HepG2 (cell line): Measurements from ENCODE around the gene GLS2. TPM values are rescaled to one million over a fixed set of nuclear protein-coding genes. Genes with fewer than 3 reads are reported as not detected.
A peak's percentile ranks its signal among the peaks of the same experiment; 100 is the strongest.

Source experiments
- BORCS8-MEF2B ChIP-seq: sonication (generic); formaldehyde crosslinking; IDR thresholded peaks from 2 replicates; pipeline ENCODE4 v1.8.0; 2022; ENCODE audit warnings: mild to moderate bottlenecking, missing genetic modification reagents
- BRF2 ChIP-seq: sonication (generic); formaldehyde crosslinking; IDR thresholded peaks from 2 replicates; pipeline ENCODE4 v1.8.1; 2022; ENCODE audit warnings: mild to moderate bottlenecking, missing genetic modification reagents
- ELK4 ChIP-seq: sonication (generic); formaldehyde crosslinking; IDR thresholded peaks from 2 replicates; pipeline ENCODE4 v1.9.0; 2021; ENCODE audit warnings: missing genetic modification reagents, borderline replicate concordance
- GMEB1 ChIP-seq: sonication (generic); formaldehyde crosslinking; IDR thresholded peaks from 2 replicates; pipeline ENCODE4 v1.5.1; 2020; ENCODE audit warnings: missing genetic modification reagents, mild to moderate bottlenecking, borderline replicate concordance
- GZF1 ChIP-seq: sonication (generic); formaldehyde crosslinking; IDR thresholded peaks from 2 replicates; pipeline ENCODE4 v1.5.1; 2020; ENCODE audit warnings: mild to moderate bottlenecking, missing genetic modification reagents
- MIER2 ChIP-seq: IDR thresholded peaks from 2 replicates; pipeline ENCODE4 v1.6.1; 2016; ENCODE audit warnings: missing biosample characterization, missing genetic modification reagents
- PHF5A ChIP-seq: IDR thresholded peaks from one replicate; pipeline ENCODE4 v1.6.1; 2018; ENCODE audit warnings: low read depth, missing genetic modification reagents; ENCODE audit not compliant: unreplicated experiment
- RFX1 ChIP-seq: fragments of 450-650 bp; IDR thresholded peaks from 2 replicates; pipeline ENCODE4 v1.6.1; 2017
- SATB2 ChIP-seq: sonication (generic); formaldehyde crosslinking; IDR thresholded peaks from 2 replicates; pipeline ENCODE4 v1.5.0; 2020; ENCODE audit warnings: missing genetic modification reagents
- SNAI1 ChIP-seq: sonication (generic); formaldehyde crosslinking; IDR thresholded peaks from 2 replicates; pipeline ENCODE4 v1.5.0; 2020; ENCODE audit warnings: mild to moderate bottlenecking, missing genetic modification reagents, borderline replicate concordance
- SRF ChIP-seq: IDR thresholded peaks from 2 replicates; pipeline ENCODE4 v1.6.1; 2011; ENCODE audit warnings: mild to moderate bottlenecking, low read depth, low read length, moderate library complexity
- TEAD3 ChIP-seq: optimal IDR thresholded peaks from 2 replicates; pipeline ENCODE3; 2016; ENCODE audit warnings: borderline replicate concordance
- TOE1 ChIP-seq: sonication (generic); formaldehyde crosslinking; IDR thresholded peaks from 2 replicates; pipeline ENCODE4 v1.4.0; 2020; ENCODE audit warnings: mild to moderate bottlenecking, missing genetic modification reagents
- WIZ ChIP-seq: sonication (generic); formaldehyde crosslinking; IDR thresholded peaks from 2 replicates; pipeline ENCODE4 v1.5.1; 2020; ENCODE audit warnings: mild to moderate bottlenecking, missing genetic modification reagents
- XRCC5 ChIP-seq: fragments of 200-400 bp; formaldehyde crosslinking; optimal IDR thresholded peaks from 2 replicates; pipeline ENCODE3; 2017; ENCODE audit warnings: mild to moderate bottlenecking, low read length
- ZBTB37 ChIP-seq: sonication (generic); formaldehyde crosslinking; IDR thresholded peaks from 2 replicates; pipeline ENCODE4 v1.4.0; 2020; ENCODE audit warnings: mild to moderate bottlenecking, missing genetic modification reagents
- ZFY ChIP-seq: sonication (generic); formaldehyde crosslinking; IDR thresholded peaks from 2 replicates; pipeline ENCODE4 v1.4.0; 2020; ENCODE audit warnings: missing genetic modification reagents
- ZFYVE20 ChIP-seq: sonication (generic); formaldehyde crosslinking; IDR thresholded peaks from 2 replicates; pipeline ENCODE4 v1.8.0; 2023; ENCODE audit warnings: low read depth, mild to moderate bottlenecking, moderate library complexity, missing genetic modification reagents, borderline replicate concordance
- ZNF18 ChIP-seq: sonication (generic); formaldehyde crosslinking; IDR thresholded peaks from 2 replicates; pipeline ENCODE4 v1.8.0; 2022; ENCODE audit warnings: mild to moderate bottlenecking, missing genetic modification reagents; ENCODE audit not compliant: insufficient replicate concordance
- ZNF292 ChIP-seq: sonication (generic); formaldehyde crosslinking; IDR thresholded peaks from 2 replicates; pipeline ENCODE4 v1.8.1; 2022; ENCODE audit warnings: mild to moderate bottlenecking, low read depth, missing genetic modification reagents, borderline replicate concordance
- ZNF343 ChIP-seq: sonication (generic); formaldehyde crosslinking; IDR thresholded peaks from 2 replicates; pipeline ENCODE4 v1.4.0; 2020; ENCODE audit warnings: mild to moderate bottlenecking, missing genetic modification reagents
- ZNF616 ChIP-seq: sonication (generic); formaldehyde crosslinking; IDR thresholded peaks from 2 replicates; pipeline ENCODE4 v1.5.0; 2020; ENCODE audit warnings: low read depth, mild to moderate bottlenecking, missing genetic modification reagents
- polyA plus RNA-seq, 8 experiments: library from polyadenylated mRNA; depleted of rRNA in 3 of 8; stranded (reverse) in 7 of 8; unstranded in 1 of 8; fragments of >200 nt; fragmentation: Illumina TruSeq in 4 of 8; extraction: Trizol in 4 of 8; gene quantifications; 2 replicates each; pipeline versions ENCODE4 v1.2.1 to v1.2.3, GENCODE V29; 2011 to 2016; ENCODE audit warnings: low read depth in 4 of 8, missing spikeins in 1 of 8, mixed read lengths in 1 of 8; ENCODE audit not compliant: insufficient read depth in 1 of 8
- total RNA-seq, 5 experiments: library from RNA; depleted of rRNA; stranded (reverse); fragments of >200 nt; fragmentation: Illumina TruSeq; extraction: Trizol; gene quantifications; 2 replicates each; pipeline ENCODE4 v1.2.3, GENCODE V29; 2016; ENCODE audit warnings: low read depth in 1 of 5

The GLS2 gene
- total and polyA plus RNA-seq, 2 of the 13 experiments (the other 11 are each of a cell fraction or from before 2014, with no cell fraction given) = 8.6 to 12.2 TPM

GRCh38 chr12:56488041-56488955 lies at the start of gene GLS2 (continued):
- TF ChIP-seq PHF5A (CRISPR knock-in tag) (no peak), ZBTB37 (CRISPR knock-in tag) (no peak), SATB2 (CRISPR knock-in tag) (peak; percentile 98), RFX1 (no peak), ZNF292 (CRISPR knock-in tag) (no peak), TOE1 (CRISPR knock-in tag) (no peak; the same call in 1 of the 2 replicates), SRF (no peak), WIZ (CRISPR knock-in tag) (no peak; the same call in 1 of the 2 replicates), ZNF343 (CRISPR knock-in tag) (peak; percentile 86; the same call in 1 of the 2 replicates), ZFY (peak; percentile 72), SNAI1 (peak; percentile 87; the same call in 1 of the 2 replicates), ELK4 (CRISPR knock-in tag) (peak; percentile 17; the same call in 1 of the 2 replicates), ZFYVE20 (peak; percentile 93; the same call in 1 of the 2 replicates), BRF2 (CRISPR knock-in tag) (0 out of 2 replicates have a peak, but pooled peaks have one; percentile 35), GZF1 (CRISPR knock-in tag) (no peak), MIER2 (no peak), ZNF616 (peak; percentile 62; the same call in 1 of the 2 replicates), ZNF18 (CRISPR knock-in tag) (peak; percentile 76), XRCC5 (no peak), BORCS8-MEF2B (peak; percentile 95), TEAD3 (peak; percentile 52), GMEB1 (CRISPR knock-in tag) (no peak)
